Sigmoid colon (tissue), 7 donors: Measurements from ENCODE around the gene MCAT. TPM values are rescaled to one million over a fixed set of nuclear protein-coding genes. Genes with fewer than 3 reads are reported as not detected.

Source experiments
- DNase-seq: peaks from one replicate; pipeline ENCODE4 v3.0.0-alpha.2; 2019
- H3K27ac ChIP-seq, 4 donors: fragments of 200-600 bp; sonication (generic); one replicate each; pipeline ENCODE4 v1.5.1; 2016 to 2019; ENCODE audit warnings: mild to moderate bottlenecking in 1 of 4
- H3K27me3 ChIP-seq, 3 donors: fragments of 200-600 bp; sonication (generic); one replicate each; pipeline ENCODE4 v1.5.1; 2019; ENCODE audit warnings: mild to moderate bottlenecking in 1 of 3
- H3K36me3 ChIP-seq, 4 donors: fragments of 200-600 bp; sonication (generic); one replicate each; pipeline ENCODE4 v1.5.1; 2016 to 2019
- H3K4me1 ChIP-seq, 4 donors: fragments of 200-600 bp; sonication (generic); one replicate each; pipeline ENCODE4 v1.5.1; 2017 to 2019
- H3K4me3 ChIP-seq, 4 donors: fragments of 200-600 bp; sonication (generic); one replicate each; pipeline ENCODE4 v1.5.1; 2017 to 2019; ENCODE audit warnings: mild to moderate bottlenecking in 2 of 4, moderate library complexity in 1 of 4
- H3K9me3 ChIP-seq, 4 donors: fragments of 200-600 bp in 3 of 4; sonication (generic) in 3 of 4; one replicate each; pipeline versions ENCODE4 v1.5.1 to v1.6.1; 2013 to 2019
- CTCF ChIP-seq, 4 experiments: fragments of 450-650 bp in 3 of 4; fragments of 200-600 bp in 1 of 4; IDR thresholded peaks; one replicate each; pipeline ENCODE4 v1.5.1; 2016 to 2019; ENCODE audit warnings: antibody characterized with exemption in 4 of 4, mild to moderate bottlenecking in 3 of 4, moderate library complexity in 2 of 4
- EP300 ChIP-seq, 4 donors: sonication (generic); formaldehyde crosslinking; IDR thresholded peaks; one replicate each; pipeline ENCODE4 v1.6.1; 2017; ENCODE audit warnings: antibody characterized with exemption in 4 of 4
- POLR2A ChIP-seq, 2 donors: fragments of 450-650 bp; IDR thresholded peaks; one replicate each; pipeline ENCODE4 v1.6.1; 2016; ENCODE audit warnings: antibody characterized with exemption in 2 of 2, mild to moderate bottlenecking in 2 of 2, moderate library complexity in 2 of 2
- POLR2AphosphoS5 ChIP-seq, 4 donors: sonication (generic); formaldehyde crosslinking; IDR thresholded peaks; one replicate each; pipeline ENCODE4 v1.6.1; 2017; ENCODE audit warnings: antibody characterized with exemption in 4 of 4
- WGBS, 2 donors: extraction: QIAGEN DNeasy Blood & Tissue Kit; methylation state at CpG; one replicate each; pipeline ENCODE4 v1.1.7; 2013; 5-methylcytosine and 5-hydroxymethylcytosine counted together
- intact Hi-C: fragments of 100-400 bp; cut with DNase I; formaldehyde crosslinking; loops from one replicate; pipeline ENCODE4 v1.15.1; 2023
- polyA plus RNA-seq, 3 donors: library from polyadenylated mRNA; stranded (reverse); fragments of 200-250 nt; gene quantifications; one replicate each; pipeline ENCODE4 v1.2.3, GENCODE V29; 2013
- total RNA-seq, 4 donors: library from RNA; depleted of rRNA; stranded (reverse); fragments of >200 nt; gene quantifications; one replicate each; pipeline ENCODE4 v1.1.0, GENCODE V29; 2016
- donor health status: healthy with polysubstance abuse.
- donor health status: Bipolar disorder and iron deficiency.
- donor health status: healthy.

MCAT gene
- total and polyA plus RNA-seq, 7 donors = 10.2 to 23.4 (median 16.8) TPM

- Histone ChIP-seq H3K36me3 (peaks cover 0 to 65% (median 22%) of the 10 kb centered on the region in 4 donors), H3K9me3 (no peaks in the 10 kb centered on the region), H3K27me3 (no peaks in the 10 kb centered on the region), H3K4me1 (no peaks in the 10 kb centered on the region), H3K27ac (no peak overlapping the region), H3K4me3 (no peak overlapping the region)
- TF ChIP-seq POLR2A (IDR thresholded peaks at IDR 0.05) (no peak), CTCF (IDR thresholded peaks at IDR 0.05) (no peak), POLR2AphosphoS5 (IDR thresholded peaks at IDR 0.05) (no peak)
- intact Hi-C loops = no loop called here
- no peak for DNase-seq
- WGBS, 2 donors = 97% methylated on average over 25 of the region's 25 CpGs
These were observed 36.1 kb upstream of the MCAT start for GRCh38 chr22:43179146-43179910.

- intact Hi-C loops = no loop called here
- DNase-seq = no peak
- H3K4me1 ChIP-seq = no peaks in the 10 kb centered on the region
- no peaks in the 10 kb centered on the region for H3K27me3 ChIP-seq
- H3K4me3 ChIP-seq = no peak overlapping the region
- no peaks in the 10 kb centered on the region for H3K9me3 ChIP-seq
- peaks cover 9 to 78% (median 35%) of the 10 kb centered on the region in 4 donors for H3K36me3 ChIP-seq
- TF ChIP-seq EP300 (IDR thresholded peaks at IDR 0.05) (no peak), POLR2A (IDR thresholded peaks at IDR 0.05) (no peak)
- WGBS, 2 donors = 85 to 89% methylated on average over 7 of the region's 7 CpGs
- no peak overlapping the region for H3K27ac ChIP-seq
These were observed 34.3 kb upstream of the MCAT start for GRCh38 chr22:43177479-43177878.

- no peaks in the 10 kb centered on the region for H3K9me3 ChIP-seq
- H3K4me1 ChIP-seq = no peaks in the 10 kb centered on the region
- H3K27ac ChIP-seq = no peak overlapping the region
- TF ChIP-seq EP300 (IDR thresholded peaks at IDR 0.05) = no peak
- no peak for TF ChIP-seq POLR2AphosphoS5 (IDR thresholded peaks at IDR 0.05)
- TF ChIP-seq POLR2A (IDR thresholded peaks at IDR 0.05) = no peak
- TF ChIP-seq CTCF (IDR thresholded peaks at IDR 0.05) = no peak
- peaks cover 16 to 84% (median 42%) of the 10 kb centered on the region in 4 donors for H3K36me3 ChIP-seq
- intact Hi-C loops = no loop called here
- H3K4me3 ChIP-seq = no peak overlapping the region
- DNase-seq = no peak
- no peaks in the 10 kb centered on the region for H3K27me3 ChIP-seq
- WGBS, 2 donors = 88% methylated on average over 15 of the region's 15 CpGs
These were observed 32.9 kb upstream of the MCAT start for GRCh38 chr22:43176090-43176489.

GRCh38 chr22:43174941-43175531, 31.8 kb upstream of the MCAT start:
- no peaks in the 10 kb centered on the region for H3K9me3 ChIP-seq
- intact Hi-C loops = no loop called here
- H3K4me3 ChIP-seq = no peak overlapping the region
- no peaks in the 10 kb centered on the region for H3K27me3 ChIP-seq
- DNase-seq = no peak
- no peak for TF ChIP-seq EP300 (IDR thresholded peaks at IDR 0.05)
- no peak for TF ChIP-seq POLR2AphosphoS5 (IDR thresholded peaks at IDR 0.05)
- TF ChIP-seq CTCF (IDR thresholded peaks at IDR 0.05) = no peak
- no peak for TF ChIP-seq POLR2A (IDR thresholded peaks at IDR 0.05)
- WGBS, 2 donors = 70 to 89% methylated on average over 9 of the region's 9 CpGs
- no peaks in the 10 kb centered on the region for H3K4me1 ChIP-seq
- peaks cover 17 to 91% (median 39%) of the 10 kb centered on the region in 4 donors for H3K36me3 ChIP-seq
- no peak overlapping the region for H3K27ac ChIP-seq

- DNase-seq = no peak
- no peak overlapping the region for H3K27ac ChIP-seq
- 94 to 96% methylated on average over 39 of the region's 39 CpGs for WGBS, 2 donors
- H3K27me3 ChIP-seq = no peaks in the 10 kb centered on the region
- no peaks in the 10 kb centered on the region for H3K9me3 ChIP-seq
- H3K36me3 ChIP-seq = peaks cover 17 to 91% (median 35%) of the 10 kb centered on the region in 4 donors
- H3K4me3 ChIP-seq = no peak overlapping the region
- no peaks in the 10 kb centered on the region for H3K4me1 ChIP-seq
- intact Hi-C loops = no loop called here
- no peak for TF ChIP-seq CTCF (IDR thresholded peaks at IDR 0.05)
- TF ChIP-seq POLR2A (IDR thresholded peaks at IDR 0.05) = no peak
- TF ChIP-seq POLR2AphosphoS5 (IDR thresholded peaks at IDR 0.05) = no peak
- TF ChIP-seq EP300 (IDR thresholded peaks at IDR 0.05) = no peak
These were observed 30.9 kb upstream of the MCAT start for GRCh38 chr22:43173976-43174720.
